ENCODE results near the gene LNX1.
A peak's percentile ranks its signal among the peaks of the same experiment; 100 is the strongest.

LNX1 gene

GRCh38 chr4:53532521-53532920, 58.8 kb downstream of the LNX1 start:
- FAIRE-seq, result no peak

DNA sequence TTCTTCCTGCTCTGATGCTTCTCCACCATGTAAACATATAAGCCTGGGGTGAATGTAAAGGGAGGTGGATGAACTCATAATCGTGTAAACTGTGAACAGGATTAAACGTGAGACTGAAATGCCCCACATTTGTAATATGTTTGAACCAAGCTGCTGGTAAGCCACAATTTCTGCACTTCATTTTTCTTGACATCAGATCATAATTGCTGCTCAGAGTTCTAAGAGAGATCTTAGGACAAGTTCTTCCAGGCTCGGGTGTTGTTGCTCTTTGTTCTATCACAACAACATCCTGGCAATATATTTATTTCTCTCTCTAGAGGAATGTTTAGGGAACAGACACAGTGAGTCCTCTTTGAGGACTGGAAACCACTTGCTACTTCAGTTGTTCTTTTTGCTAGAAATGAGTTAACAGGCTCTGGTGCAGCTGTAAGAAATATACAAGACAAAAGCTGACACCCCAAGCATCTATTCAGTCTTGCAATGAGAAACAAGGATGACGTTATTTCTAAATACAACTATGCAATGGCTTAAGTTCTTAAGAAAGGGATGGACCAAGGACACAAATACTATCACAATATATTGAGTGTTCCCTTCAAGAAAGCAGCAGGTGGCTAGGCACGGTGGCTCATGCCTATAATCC, 59.6 kb downstream of the LNX1 start:
- no peak for FAIRE-seq

DNA sequence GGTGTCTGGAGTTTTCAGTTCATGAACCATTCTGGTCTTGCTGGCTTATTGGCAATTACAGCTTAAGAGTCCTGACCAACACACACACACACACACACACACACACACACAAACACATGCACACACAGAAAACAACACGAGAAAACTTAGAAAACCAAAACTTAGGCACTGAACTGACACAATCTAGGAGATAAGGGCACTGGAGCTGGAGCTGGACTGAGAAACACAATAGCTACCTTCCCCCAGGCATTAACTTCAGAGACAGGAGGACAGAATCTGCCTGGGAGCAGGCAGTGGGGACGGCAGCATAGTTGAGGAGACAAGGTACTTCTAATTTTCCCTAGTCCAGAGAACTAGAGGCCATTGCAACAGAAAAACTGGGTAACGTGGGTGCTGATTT, 62.3 kb downstream of the LNX1 start:
- no peak for FAIRE-seq

GRCh38 chr4:53527930-53528329, 63.4 kb downstream of the LNX1 start:
- FAIRE-seq, result no peak

DNA sequence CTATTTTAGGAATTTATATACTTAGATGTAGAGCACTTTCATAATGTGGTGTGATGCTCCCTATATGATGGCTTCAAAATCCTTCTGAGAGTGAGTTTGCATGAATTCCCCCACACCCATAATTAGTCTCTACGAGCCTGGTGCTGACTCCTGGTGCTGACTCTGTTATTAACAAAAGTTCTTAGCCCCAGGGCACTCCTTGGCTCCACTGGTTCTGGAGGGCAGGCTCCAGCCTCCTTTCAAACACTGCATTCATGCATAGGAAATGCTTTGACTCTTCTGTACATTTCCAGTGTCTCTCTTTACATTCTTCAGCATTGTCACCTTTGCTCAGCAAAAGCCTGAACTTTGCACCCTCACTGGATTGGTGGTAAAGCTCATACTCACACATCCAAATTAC, 64.0 kb downstream of the LNX1 start:
- FAIRE-seq, result no peak

GRCh38 chr4:53522334-53522733, 69.0 kb downstream of the LNX1 start:
- FAIRE-seq, result no peak

- no peak for FAIRE-seq
These were observed 71.2 kb downstream of the LNX1 start for GRCh38 chr4:53520116-53520515.

- no peak for FAIRE-seq
These were observed 72.5 kb downstream of the LNX1 start for GRCh38 chr4:53518807-53519206.

DNA sequence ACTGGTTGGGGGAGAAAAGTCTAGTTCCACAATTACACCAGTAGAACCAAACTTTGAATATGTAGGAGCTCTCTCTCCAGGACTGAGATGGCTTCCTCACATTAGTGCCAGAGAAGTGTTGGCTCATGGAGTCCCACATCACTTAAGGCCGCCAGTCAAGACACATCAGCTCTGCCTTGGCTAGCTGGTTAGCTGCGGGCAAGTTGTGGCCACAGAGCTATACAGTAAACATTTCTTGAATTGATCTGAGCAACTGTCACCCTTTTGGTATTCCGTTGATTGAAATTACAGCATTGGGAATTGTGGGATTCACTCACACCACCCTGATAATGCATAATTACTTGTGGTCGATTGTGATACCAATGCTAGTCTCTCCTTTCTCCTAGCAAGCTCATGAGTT, 76.2 kb downstream of the LNX1 start:
- no peak for FAIRE-seq

- no peak for FAIRE-seq
These were observed 76.8 kb downstream of the LNX1 start for GRCh38 chr4:53514509-53514908.

- FAIRE-seq, result no peak
These were observed 78.7 kb downstream of the LNX1 start for GRCh38 chr4:53512608-53513007.

DNA sequence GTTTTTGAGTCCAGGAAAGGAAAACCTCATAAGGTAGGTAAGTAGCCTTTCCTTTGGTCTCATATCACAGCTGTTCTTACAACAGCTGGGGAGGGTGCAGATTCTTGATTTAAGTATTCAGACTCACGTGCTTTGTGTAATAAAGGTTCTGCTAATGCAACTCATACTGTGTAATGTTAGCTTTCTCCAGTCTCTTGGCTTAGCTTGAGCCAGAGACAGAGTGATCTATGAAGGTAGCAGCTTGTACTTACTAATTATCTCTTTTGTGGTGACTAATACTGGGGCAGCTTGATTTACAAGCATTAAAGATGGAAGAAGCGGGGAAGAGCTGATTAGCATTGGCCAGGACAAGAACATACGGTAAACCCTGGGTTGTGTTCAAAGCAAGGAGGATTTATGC, 80.3 kb downstream of the LNX1 start:
- FAIRE-seq, result no peak

- FAIRE-seq, result no peak
These were observed 81.0 kb downstream of the LNX1 start for GRCh38 chr4:53510321-53510720.

DNA sequence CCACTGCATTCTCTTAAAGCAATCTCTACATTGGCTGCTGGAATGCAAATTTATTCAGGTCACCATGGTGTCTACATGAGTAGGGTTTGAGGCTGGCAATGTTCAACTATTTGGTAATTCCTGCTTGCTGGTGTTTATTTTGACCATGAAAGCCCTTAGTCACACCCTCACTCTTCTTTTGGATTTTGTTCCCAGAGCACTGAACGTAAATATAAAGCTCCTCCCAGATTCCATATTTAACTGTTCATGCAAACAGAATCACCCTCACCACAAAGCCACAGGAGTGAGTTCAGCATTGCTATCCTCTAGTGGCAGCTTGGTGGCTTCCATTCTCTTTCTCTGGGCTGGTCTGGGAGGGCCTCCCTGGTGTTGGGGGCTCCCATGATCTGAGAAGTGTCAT, 82.8 kb downstream of the LNX1 start:
- no peak for FAIRE-seq

DNA sequence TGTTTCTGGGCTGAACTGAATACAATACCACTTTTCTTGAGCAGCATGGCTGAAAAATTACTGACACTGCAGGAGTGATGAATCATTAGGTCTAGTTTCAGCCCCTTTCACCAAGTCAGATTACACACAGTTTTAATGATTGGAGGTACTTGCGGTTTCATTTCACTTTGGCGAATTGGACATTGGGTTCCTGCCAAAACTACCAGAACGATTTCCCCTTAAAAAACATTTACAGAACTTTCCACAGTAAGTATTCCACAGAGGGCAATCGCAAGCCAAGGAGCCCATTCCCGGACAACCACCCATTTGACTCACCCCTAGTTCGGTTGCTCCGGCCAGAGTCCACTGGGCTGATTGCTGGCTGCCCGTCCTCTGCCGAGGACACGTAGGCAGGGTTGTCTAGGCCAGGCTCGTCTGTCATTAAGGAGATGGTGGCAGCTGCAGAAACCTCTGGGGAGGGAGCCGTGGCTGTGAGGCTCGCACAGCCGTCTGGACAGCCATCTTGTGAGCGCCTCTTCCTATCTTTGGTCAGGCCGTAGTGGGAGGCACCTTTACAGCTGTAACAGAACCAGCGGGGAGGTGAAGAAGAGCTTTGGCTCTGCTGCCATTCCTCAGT, 83.5 kb downstream of the LNX1 start:
- peak; percentile 94 for FAIRE-seq

GRCh38 chr4:53507058-53507457, 84.2 kb downstream of the LNX1 start:
- FAIRE-seq, result no peak

DNA sequence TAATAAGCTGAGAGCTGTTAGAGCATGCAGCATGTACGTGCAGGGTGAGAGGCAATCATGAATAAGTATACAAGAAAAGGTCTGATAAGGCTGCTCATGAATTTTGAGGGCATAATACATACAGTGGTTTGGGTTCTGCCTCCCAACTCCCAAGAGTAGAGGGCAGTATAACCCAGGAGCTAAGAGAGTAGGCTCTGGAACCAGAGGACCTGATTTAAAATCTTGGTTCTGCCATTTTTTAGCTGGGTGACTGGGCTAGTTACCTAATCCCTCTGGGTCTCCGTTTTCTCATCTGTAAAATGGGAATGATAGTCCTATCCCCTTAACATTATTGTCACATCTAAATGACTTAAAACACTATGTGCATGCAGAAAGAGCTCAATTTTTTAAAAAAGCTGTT, 85.3 kb downstream of the LNX1 start:
- FAIRE-seq, result no peak

- no peak for FAIRE-seq
These were observed 89.2 kb downstream of the LNX1 start for GRCh38 chr4:53502094-53502493.

- no peak for FAIRE-seq
These were observed 89.7 kb downstream of the LNX1 start for GRCh38 chr4:53501561-53501960.

GRCh38 chr4:53500546-53500945, 90.7 kb downstream of the LNX1 start:
- FAIRE-seq, result no peak

DNA sequence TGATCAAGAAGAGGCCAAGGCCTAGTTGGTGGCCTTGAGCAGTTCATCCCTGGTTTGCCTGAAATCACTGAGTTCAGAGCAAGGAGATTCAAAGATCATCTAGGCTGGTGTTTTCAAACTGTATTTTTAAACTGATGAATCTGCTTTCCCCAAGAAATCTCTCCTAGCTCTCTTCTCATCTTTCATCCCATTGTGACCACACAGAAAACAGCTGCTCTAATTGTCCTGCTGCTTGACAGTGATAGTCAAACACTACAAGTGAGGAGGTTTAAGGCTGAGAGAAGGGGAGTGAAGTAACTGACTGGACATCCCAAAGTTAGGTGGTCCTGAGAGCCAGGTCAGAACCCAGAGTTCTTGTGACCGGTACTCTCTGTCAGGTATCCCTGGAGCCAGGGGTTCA, 91.5 kb downstream of the LNX1 start:
- FAIRE-seq, result no peak

DNA sequence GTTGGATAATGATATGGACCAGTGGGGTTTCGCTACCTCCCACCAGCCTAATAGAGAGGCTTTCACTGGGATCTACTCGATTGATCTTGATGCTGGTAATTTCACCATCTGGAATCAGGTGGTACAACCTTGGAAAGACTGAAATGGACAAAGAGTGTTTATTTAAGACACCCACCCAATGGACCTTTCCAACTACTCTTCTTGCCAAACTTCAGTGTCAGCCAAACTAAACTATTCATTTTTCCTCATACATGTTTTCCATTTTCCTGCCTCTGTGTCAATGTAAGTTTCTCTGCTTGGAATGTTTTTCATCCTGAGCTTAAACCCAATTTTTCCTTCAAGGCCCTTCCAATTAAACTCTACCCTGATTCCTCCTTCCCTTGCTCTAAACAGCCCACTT, 92.6 kb downstream of the LNX1 start:
- no peak for FAIRE-seq

DNA sequence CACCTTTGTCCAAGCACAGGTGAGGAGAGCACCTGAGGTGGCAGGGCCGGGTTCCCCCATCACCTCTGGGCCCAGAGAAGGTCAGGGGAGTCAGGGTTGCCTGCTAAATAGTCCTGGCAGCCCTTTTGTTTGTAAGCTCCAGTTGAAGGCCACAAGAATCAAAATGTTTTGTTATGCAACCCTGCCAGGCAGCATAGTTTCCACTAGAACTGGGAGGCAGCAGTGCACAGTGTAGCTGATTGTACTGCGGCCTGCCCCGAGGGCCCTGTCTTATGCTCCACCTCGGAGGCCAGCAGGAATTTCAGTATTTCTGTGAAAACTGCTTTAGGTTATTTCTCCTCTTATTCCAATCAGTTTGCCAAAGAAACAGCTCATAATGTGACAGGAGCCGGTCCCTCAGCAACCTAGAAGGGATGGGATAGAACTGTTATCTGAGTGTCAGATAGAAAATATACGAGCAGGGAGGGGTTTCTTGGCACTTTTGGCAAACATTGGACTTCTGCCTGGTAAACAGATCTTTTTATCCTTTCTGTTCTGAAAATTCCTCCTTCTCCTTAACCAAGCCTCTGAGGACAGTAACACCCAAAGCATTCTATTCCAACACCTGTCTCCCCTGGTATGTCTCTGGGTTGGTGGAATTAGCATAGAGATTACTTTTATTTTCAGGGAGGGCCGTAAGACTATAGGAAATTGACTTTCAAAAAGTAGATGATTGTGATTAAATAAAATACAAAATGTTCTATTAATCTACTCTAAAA, 93.6 kb downstream of the LNX1 start:
- peak; percentile 74 for FAIRE-seq

DNA sequence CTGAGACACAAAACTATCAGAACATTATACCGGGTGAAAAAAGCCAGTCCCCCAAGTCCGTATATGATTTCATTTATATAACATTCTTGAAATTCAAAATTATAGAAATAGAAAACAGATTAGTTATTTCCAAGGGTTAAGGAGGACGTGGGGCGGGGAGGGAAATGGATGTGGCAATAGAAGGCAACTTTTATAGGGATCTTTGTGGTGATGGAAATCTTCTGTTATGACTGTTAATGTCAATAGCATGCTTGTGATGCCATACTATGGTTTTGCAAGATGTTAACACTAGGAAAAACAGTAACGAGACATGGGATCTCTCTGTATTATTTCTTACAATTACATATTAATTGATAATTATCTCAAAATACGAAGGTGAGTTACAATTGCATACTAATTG, 96.4 kb downstream of the LNX1 start:
- FAIRE-seq, result no peak
